ENCODE data around the gene FAM53B.

DNA sequence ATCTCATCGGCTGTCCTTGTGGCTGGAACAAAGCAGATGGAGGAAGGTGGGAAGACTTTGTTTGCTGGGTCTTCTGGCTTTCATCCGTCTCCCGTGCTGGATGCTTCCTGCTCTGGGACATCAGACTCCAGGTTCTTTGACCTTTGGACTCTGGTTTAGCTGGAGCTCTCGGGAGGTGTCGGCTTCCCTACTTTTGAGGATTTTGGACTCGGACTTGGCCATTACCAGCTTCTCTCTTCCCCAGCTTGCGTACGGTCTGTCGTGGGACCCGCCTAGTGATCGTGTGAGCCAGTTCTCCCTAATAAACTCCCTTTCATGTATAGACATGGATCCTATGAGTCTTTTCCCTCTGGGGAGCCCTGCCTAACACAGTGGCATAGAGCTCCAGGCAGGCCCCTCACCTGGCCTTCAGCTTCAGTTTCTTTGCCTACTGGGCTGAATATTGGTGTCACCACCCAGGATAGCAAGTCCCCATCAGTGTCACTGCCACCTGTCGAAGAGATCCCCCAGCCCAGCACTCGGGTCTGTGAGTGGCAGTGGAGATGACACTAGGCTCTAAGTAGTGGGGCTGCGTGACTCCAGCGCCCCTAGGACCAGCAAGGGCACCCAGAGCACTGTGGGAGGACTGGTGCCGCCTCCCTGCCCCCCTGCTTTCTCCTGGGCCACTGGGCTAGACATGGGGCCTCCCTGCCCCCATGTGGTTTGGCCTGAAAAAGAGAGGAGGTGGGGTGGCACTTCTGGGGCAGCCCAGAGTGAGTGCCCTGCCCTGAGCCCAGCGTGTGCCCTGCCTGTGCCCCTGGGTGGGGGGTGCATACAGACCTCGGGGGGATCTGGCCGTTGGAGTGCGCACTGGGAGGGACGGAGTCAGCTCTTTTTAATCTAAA is 147.0 kb downstream of the FAM53B start:
- TF ChIP-seq POLR2A (IDR thresholded peaks at IDR 0.05; ENCODE audit: low read depth, low read length) = no peak
- no peak for TF ChIP-seq POLR2AphosphoS5 (IDR thresholded peaks at IDR 0.05; ENCODE audit: low read depth, low read length)
- no peak for TF ChIP-seq TAF1 (IDR thresholded peaks at IDR 0.05; ENCODE audit: low read depth, low read length)
- no peak for TF ChIP-seq POU2F2 (IDR thresholded peaks at IDR 0.05; ENCODE audit: low read depth, low read length)
- TF ChIP-seq PAX5 (IDR thresholded peaks at IDR 0.05; ENCODE audit: insufficient read depth, low read length, severe bottlenecking) = no peak
- no peak for TF ChIP-seq SPI1 (IDR thresholded peaks at IDR 0.05; ENCODE audit: low read depth, low read length)

Measured in GM12891 (cell line).